GM19240 (cell line): ENCODE data around the gene SLC25A51.

Experiments
- DNase-seq: peaks from one replicate; pipeline ENCODE4 v3.0.0; 2011; ENCODE audit warnings: low spot score; ENCODE audit not compliant: insufficient read length

The SLC25A51 gene

GRCh38 chr9:37937366-37937765 lies 33.4 kb upstream of the SLC25A51 start:
- DNase-seq = no peak

- no peak for DNase-seq
Observed at GRCh38 chr9:37936965-37937364, 33.0 kb upstream of the SLC25A51 start.

GRCh38 chr9:37936376-37936775 lies 32.4 kb upstream of the SLC25A51 start:
- DNase-seq = no peak

GRCh38 chr9:37935096-37935495 lies 31.2 kb upstream of the SLC25A51 start:
- no peak for DNase-seq

- no peak for DNase-seq
Observed at GRCh38 chr9:37931592-37931991, 27.7 kb upstream of the SLC25A51 start.

- DNase-seq = no peak
Observed at GRCh38 chr9:37929441-37929895, 25.5 kb upstream of the SLC25A51 start.

GRCh38 chr9:37928552-37929430 lies 24.9 kb upstream of the SLC25A51 start:
- no peak for DNase-seq

GRCh38 chr9:37927601-37928551 lies 23.9 kb upstream of the SLC25A51 start:
- no peak for DNase-seq

- no peak for DNase-seq
Observed at GRCh38 chr9:37927132-37927531, 23.2 kb upstream of the SLC25A51 start.

GRCh38 chr9:37926737-37927118 lies 22.8 kb upstream of the SLC25A51 start:
- no peak for DNase-seq

GRCh38 chr9:37925786-37926736 lies 22.1 kb upstream of the SLC25A51 start:
- DNase-seq = no peak

GRCh38 chr9:37925006-37925405 lies 21.1 kb upstream of the SLC25A51 start:
- DNase-seq = no peak

GRCh38 chr9:37924538-37924937 lies 20.6 kb upstream of the SLC25A51 start:
- DNase-seq = no peak

- no peak for DNase-seq
Observed at GRCh38 chr9:37923796-37924427, 20.0 kb upstream of the SLC25A51 start.

- no peak for DNase-seq
Observed at GRCh38 chr9:37923118-37923795, 19.3 kb upstream of the SLC25A51 start.

GRCh38 chr9:37922363-37923117 lies 18.6 kb upstream of the SLC25A51 start:
- DNase-seq = no peak

GRCh38 chr9:37921546-37922300 lies 17.8 kb upstream of the SLC25A51 start:
- no peak for DNase-seq

- no peak for DNase-seq
Observed at GRCh38 chr9:37921168-37921510, 17.2 kb upstream of the SLC25A51 start.
